ENCODE results near the gene ANP32E.

The ANP32E gene

GRCh38 chr1:150235852-150236613 lies at the start of gene ANP32E:
Gene ANP32E, minus strand, starts transcription at chr1:150236112. Its CDS starts 326 bp downstream, at chr1:150235786.
- peak; percentile 100 for DNase-seq

- no peak for DNase-seq
Observed at GRCh38 chr1:150283260-150283659, 47.3 kb upstream of the ANP32E start.

- DNase-seq = no peak
Observed at GRCh38 chr1:150282558-150282958, 46.6 kb upstream of the ANP32E start.

GRCh38 chr1:150281758-150282557 lies 46.0 kb upstream of the ANP32E start, which contains the start of gene CIART:
Gene CIART, plus strand, starts transcription at chr1:150282554. Its CDS starts 714 bp downstream, at chr1:150283268.
- peak; percentile 98 for DNase-seq

GRCh38 chr1:150281221-150281757 lies 45.4 kb upstream of the ANP32E start:
- peak; percentile 81 for DNase-seq

- DNase-seq = no peak
Observed at GRCh38 chr1:150280138-150280707, 44.3 kb upstream of the ANP32E start.

GRCh38 chr1:150273311-150273710 lies 37.4 kb upstream of the ANP32E start:
- DNase-seq = no peak

- no peak for DNase-seq
Observed at GRCh38 chr1:150271291-150271959, 35.5 kb upstream of the ANP32E start.

GRCh38 chr1:150269451-150269850 lies 33.5 kb upstream of the ANP32E start:
- no peak for DNase-seq

GRCh38 chr1:150268705-150269403 lies 32.9 kb upstream of the ANP32E start, which contains the start of gene APH1A:
Gene APH1A, minus strand, starts transcription at chr1:150269016. Its CDS starts 206 bp downstream, at chr1:150268810.
- peak; percentile 92 for DNase-seq

- no peak for DNase-seq
Observed at GRCh38 chr1:150268340-150268704, 32.4 kb upstream of the ANP32E start.

GRCh38 chr1:150267896-150268295 lies 32.0 kb upstream of the ANP32E start:
- no peak for DNase-seq

GRCh38 chr1:150263549-150263948 lies 27.6 kb upstream of the ANP32E start:
- DNase-seq = no peak

- DNase-seq = no peak
Observed at GRCh38 chr1:150262388-150263320, 26.7 kb upstream of the ANP32E start.

GRCh38 chr1:150261367-150261766 lies 25.5 kb upstream of the ANP32E start:
- DNase-seq = no peak

GRCh38 chr1:150259758-150260669 lies 24.1 kb upstream of the ANP32E start:
- peak; percentile 96 for DNase-seq

- DNase-seq = peak; percentile 21
Observed at GRCh38 chr1:150259217-150259616, 23.3 kb upstream of the ANP32E start.

- peak; percentile 74 for DNase-seq
Observed at GRCh38 chr1:150257624-150258585, 22.0 kb upstream of the ANP32E start, which contains the start of gene CA14. Gene CA14, plus strand, starts transcription at chr1:150257774. Its CDS starts 355 bp downstream, at chr1:150258129.
